ENCODE results near the gene CAPN5.

Gene CAPN5

DNA sequence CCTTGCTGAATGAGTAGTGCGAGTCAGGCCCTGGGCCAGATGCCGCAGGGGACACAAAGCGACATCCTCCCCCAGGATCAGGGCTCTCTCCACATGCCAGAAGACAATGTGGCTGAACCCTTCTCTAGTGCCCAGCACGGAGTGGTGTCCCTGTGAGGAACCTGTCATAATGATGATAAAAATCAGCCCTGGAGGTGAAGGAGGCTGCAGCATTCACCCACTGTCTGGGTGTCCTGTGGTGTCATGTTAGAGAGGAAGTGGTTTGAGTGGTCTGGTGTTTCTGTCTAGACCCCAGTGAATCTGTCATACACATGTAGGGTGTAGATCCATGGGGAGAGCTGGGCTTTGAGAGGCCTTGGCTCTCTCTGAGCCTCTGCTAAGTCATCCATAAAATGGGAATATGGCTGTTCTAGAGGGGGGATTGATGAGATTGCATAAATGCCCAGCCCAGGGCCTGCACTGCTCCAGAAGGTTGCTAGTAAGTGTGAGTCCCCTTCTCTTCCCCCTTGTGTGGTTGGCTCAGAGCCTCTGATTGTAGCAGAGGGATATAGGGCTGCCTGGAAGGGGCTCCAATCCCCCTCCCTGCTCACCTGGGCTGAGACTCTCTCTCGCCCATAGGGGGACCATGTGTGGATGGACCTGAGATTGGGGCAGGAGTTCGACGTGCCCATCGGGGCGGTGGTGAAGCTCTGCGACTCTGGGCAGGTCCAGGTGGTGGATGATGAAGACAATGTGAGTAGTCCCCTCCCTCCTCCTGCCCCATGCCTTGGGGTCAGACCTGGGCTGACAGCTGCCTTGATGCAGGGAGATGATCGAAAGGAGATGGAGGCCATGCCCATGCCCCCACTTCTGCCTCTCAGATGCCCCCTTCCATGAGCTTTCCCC is 75.6 kb downstream of the CAPN5 start:
- H3K27ac ChIP-seq = no peak overlapping the region
- TF ChIP-seq ZFX (IDR thresholded peaks at IDR 0.05; ENCODE audit: borderline replicate concordance) (no peak), CTCF (IDR thresholded peaks at IDR 0.05) (no peak)

DNA sequence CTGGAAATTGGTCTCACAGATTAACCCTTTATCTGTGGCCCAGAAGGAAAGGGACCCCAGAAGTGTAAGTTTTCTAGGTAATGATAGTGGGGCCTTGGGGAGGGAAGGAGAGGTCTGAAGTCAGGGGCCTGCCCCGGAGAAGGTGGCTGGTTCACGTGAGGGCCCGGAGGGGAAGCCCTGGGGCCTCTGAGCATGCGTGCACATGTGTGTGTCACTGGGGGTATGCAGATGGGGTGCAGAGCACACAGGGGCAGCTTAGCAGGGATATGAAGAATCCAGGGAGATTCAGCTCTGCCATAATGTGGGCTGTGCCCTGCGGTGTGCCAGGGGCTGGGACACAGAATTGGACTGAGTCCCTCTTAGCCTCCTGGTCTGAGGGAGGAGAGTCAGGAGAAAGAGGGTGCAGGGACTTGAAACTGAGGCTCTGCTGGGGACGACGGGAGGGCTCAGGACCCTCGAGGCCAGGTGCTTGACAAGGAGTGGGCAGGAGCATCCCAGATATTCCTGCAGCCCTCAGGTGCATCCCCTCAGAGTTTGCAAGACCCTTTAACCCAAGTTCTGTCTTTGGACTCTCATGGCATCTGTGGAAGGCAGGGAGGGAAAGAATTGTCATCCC is 76.7 kb downstream of the CAPN5 start:
- no peak for TF ChIP-seq CTCF (IDR thresholded peaks at IDR 0.05)
- no peak for TF ChIP-seq ZFX (IDR thresholded peaks at IDR 0.05; ENCODE audit: borderline replicate concordance)

GRCh38 chr11:77144196-77144856 is 77.6 kb downstream of the CAPN5 start:
- no peak for TF ChIP-seq CTCF (IDR thresholded peaks at IDR 0.05)
- TF ChIP-seq ZFX (IDR thresholded peaks at IDR 0.05; ENCODE audit: borderline replicate concordance) = no peak
- H3K27ac ChIP-seq = no peak overlapping the region

More for the DNA sequence above, 76.7 kb downstream of the CAPN5 start:
- no peak overlapping the region for H3K27ac ChIP-seq

- H3K27ac ChIP-seq = no peak overlapping the region
These were observed 78.2 kb downstream of the CAPN5 start for GRCh38 chr11:77144857-77145428.

DNA sequence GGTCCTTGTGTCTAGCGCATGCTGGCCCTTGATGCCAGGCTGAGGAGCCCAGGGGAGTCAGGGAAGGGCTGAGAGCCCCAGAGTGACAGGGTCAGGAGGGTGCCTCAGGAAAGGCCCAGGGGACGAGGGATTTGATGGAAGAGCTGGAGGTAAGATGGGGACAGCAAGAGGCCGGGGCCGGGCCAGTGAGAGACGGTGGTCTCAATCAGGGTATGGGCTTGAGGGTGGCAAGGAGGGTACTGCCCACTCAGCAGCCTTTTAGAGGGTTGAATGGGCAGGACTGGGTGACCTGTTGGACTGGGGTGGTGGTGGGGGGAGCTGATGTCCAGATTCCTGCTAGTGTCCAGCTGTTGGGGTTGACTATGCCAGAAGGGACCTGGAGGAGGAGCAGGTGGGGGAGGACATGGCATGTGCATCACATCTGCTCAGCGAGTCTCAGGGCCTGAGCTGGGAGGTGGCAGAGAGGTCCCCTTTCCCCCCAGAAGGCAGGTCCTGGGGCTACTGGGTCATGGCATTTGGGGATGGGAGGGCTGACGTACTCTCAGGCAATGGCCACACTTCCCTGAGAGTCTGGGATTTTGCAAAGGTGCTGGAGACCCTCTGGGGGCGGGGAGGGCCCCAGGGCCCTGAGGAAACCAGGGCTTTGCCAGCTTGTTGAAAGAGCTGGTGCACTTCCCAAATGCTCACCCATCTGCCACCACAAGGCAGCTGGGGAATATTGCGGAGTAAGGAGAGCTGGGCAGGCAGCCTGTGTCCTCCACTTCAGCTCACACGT is 79.7 kb downstream of the CAPN5 start:
- H3K27ac ChIP-seq = no peak overlapping the region

More at GRCh38 chr11:77144857-77145428, 78.2 kb downstream of the CAPN5 start:
- TF ChIP-seq CTCF (IDR thresholded peaks at IDR 0.05) = no peak

GRCh38 chr11:77147036-77147315 is 80.2 kb downstream of the CAPN5 start:
- TF ChIP-seq CTCF (IDR thresholded peaks at IDR 0.05) = no peak
- TF ChIP-seq ZFX (IDR thresholded peaks at IDR 0.05; ENCODE audit: borderline replicate concordance) = no peak
- H3K27ac ChIP-seq = no peak overlapping the region

More for the DNA sequence above, 79.7 kb downstream of the CAPN5 start:
- no peak for TF ChIP-seq ZFX (IDR thresholded peaks at IDR 0.05; ENCODE audit: borderline replicate concordance)
- TF ChIP-seq CTCF (IDR thresholded peaks at IDR 0.05) = no peak
